Nephron (organoid): ENCODE data around the gene SNX12.

Experiments
- H3K27ac Mint-ChIP-seq, 3 experiments: 2 replicates each; pipeline ENCODE4 v1.8.0; 2020; ENCODE audit warnings: mixed read lengths in 3 of 3, mild to moderate bottlenecking in 2 of 3, moderate library complexity in 1 of 3
- H3K27me3 Mint-ChIP-seq: 2 replicates; pipeline ENCODE4 v1.8.0; 2021; ENCODE audit warnings: low read depth, mild to moderate bottlenecking, moderate library complexity, mixed read lengths
- H3K36me3 Mint-ChIP-seq: 2 replicates; pipeline ENCODE4 v1.8.0; 2020; ENCODE audit warnings: low read depth, mixed read lengths
- H3K4me1 Mint-ChIP-seq: 2 replicates; pipeline ENCODE4 v1.8.0; 2020; ENCODE audit warnings: mixed read lengths
- H3K4me3 Mint-ChIP-seq, 3 experiments: 2 replicates each; pipeline ENCODE4 v1.8.0; 2020; ENCODE audit warnings: mild to moderate bottlenecking in 3 of 3, mixed read lengths in 3 of 3, moderate library complexity in 2 of 3
- H3K9me3 Mint-ChIP-seq: 2 replicates; pipeline ENCODE4 v1.8.0; 2020; ENCODE audit warnings: mixed read lengths
- TF ChIP-seq, protein P1 (sequence below), 3 experiments: fragments of 200-600 bp; sonication (generic); IDR thresholded peaks; one replicate each; pipeline ENCODE4 v1.5.0; 2021; ENCODE audit warnings: antibody characterized with exemption in 3 of 3; ENCODE audit not compliant: unreplicated experiment in 3 of 3

The SNX12 gene

DNA sequence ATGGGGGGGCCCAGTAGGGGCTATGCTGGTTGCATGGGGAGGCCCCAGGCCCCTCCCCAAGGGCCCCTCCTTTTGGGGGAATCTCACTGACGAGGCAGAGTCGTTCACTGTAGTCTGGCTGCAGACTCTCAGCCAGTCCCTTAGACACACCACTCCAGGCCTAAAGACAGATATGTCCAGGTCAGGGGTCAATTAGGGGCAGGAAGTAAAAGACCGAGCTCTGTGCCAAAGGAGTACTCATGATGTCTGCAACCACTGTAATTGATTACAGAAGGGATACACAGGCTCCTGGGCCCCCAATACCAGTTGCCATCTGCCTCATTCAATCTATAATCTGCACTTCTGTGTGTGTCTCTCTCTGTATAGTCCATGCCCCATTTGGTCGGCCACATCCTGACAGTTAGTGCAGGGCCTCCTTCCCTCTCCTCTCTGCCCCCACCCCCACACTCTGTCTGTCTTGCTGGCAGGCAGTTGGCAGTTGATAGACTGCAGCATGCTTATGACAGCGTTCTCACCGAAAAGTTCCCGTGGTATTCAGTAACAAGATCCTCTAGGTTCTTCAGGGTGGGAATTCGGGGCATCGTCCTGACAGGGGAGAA, 39.7 kb upstream of the SNX12 start:
- Mint-ChIP-seq H3K27ac (peak overlapping the region; percentile 34 to 66 (median 51)), H3K27me3 (no peaks in the 10 kb centered on the region), H3K4me3 (no peak overlapping the region), H3K36me3 (no peaks in the 10 kb centered on the region), H3K4me1 (peaks cover 51% of the 10 kb centered on the region), H3K9me3 (peaks cover 2% of the 10 kb centered on the region)
- TF ChIP-seq, protein P1, sequence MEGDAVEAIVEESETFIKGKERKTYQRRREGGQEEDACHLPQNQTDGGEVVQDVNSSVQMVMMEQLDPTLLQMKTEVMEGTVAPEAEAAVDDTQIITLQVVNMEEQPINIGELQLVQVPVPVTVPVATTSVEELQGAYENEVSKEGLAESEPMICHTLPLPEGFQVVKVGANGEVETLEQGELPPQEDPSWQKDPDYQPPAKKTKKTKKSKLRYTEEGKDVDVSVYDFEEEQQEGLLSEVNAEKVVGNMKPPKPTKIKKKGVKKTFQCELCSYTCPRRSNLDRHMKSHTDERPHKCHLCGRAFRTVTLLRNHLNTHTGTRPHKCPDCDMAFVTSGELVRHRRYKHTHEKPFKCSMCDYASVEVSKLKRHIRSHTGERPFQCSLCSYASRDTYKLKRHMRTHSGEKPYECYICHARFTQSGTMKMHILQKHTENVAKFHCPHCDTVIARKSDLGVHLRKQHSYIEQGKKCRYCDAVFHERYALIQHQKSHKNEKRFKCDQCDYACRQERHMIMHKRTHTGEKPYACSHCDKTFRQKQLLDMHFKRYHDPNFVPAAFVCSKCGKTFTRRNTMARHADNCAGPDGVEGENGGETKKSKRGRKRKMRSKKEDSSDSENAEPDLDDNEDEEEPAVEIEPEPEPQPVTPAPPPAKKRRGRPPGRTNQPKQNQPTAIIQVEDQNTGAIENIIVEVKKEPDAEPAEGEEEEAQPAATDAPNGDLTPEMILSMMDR (IDR thresholded peaks at IDR 0.05; ENCODE audit: unreplicated experiment in 3 of 3) = no peak

DNA sequence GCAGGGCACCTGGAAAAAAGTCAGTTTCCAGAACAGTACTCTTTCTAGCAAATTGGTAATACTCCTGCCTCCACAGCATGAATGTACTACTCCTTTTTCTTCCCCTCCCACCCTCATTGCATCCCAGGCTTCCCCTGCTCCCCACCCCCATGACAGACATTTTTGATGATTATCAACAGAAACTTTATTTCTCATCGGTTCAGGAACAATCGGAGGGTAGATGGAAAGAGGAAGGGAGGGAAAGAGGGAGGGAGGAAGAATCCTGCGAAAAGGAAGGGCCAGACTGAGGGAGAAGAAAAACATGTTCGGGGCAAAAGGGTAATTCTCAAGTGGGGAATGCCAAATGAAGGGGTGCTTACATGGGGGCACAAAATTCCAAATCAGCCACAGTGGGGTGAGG, 39.1 kb upstream of the SNX12 start:
- Mint-ChIP-seq H3K4me3 (no peak overlapping the region), H3K27ac (peak overlapping the region in 2 of 3 experiments; percentile 34 to 66), H3K36me3 (no peaks in the 10 kb centered on the region), H3K9me3 (peaks cover 2% of the 10 kb centered on the region), H3K27me3 (no peaks in the 10 kb centered on the region), H3K4me1 (peaks cover 54% of the 10 kb centered on the region)
- TF ChIP-seq, protein P1 (IDR thresholded peaks at IDR 0.05; ENCODE audit: unreplicated experiment in 3 of 3) = no peak

DNA sequence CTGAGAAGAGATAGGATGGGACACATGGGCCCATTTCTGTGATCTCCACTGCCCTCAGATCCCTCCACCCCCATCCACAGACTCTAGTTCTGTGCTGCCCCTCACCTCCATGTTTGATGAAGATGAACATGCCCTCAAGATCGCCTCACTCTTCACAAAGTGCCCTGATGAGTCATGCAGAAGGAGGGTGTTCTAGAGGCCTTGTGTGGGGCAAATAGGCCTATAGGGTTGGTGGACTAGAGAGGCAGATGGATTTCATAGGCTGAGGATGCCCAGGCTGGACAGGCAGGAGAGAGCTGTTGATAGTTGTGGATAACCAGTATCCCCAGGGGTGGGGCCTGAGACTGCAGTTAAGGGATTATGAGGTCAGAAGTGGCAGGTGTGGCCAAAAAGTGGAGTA, 38.3 kb upstream of the SNX12 start, which contains the start of gene CXorf65:
Gene CXorf65 (minus strand): TSS at position 314 of the 400 bp plus-strand sequence. CDS start 184 bp downstream, at position 130.
- H3K4me3 Mint-ChIP-seq = no peak within 1 kb of the TSS
- no peaks in the 10 kb centered on the region for H3K27me3 Mint-ChIP-seq
- peaks cover 2% of the 10 kb centered on the region for H3K9me3 Mint-ChIP-seq
- H3K27ac Mint-ChIP-seq = peak within 1 kb of the TSS; percentile 34 to 66 (median 50)
- TF ChIP-seq, protein P1 (IDR thresholded peaks at IDR 0.05; ENCODE audit: unreplicated experiment in 3 of 3) = no peak
- peaks cover 49% of the 10 kb centered on the region for H3K4me1 Mint-ChIP-seq
- no peaks in the 10 kb centered on the region for H3K36me3 Mint-ChIP-seq

DNA sequence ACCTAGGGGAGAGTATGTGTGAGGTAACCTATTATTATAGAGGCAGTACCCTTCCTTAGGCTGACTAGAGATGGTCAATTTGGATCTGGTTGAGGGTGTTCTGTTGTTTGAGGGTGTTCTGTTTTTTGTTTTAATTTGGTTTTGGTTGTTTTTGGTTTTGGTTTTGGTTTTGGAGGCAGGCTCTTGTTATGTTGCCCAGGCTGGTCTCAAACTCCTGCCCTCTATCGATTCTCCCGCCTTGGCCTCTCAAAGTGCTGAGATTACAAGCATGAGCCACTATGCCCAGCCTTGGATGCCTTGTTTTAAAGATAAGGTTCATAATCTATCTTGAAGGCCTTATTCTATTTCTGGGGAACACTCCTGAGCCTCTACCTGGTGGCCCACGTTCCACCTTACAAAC, 37.5 kb upstream of the SNX12 start:
- Mint-ChIP-seq H3K27ac (peak overlapping the region in 2 of 3 experiments; percentile 3 to 13), H3K27me3 (no peaks in the 10 kb centered on the region), H3K4me3 (no peak overlapping the region), H3K36me3 (no peaks in the 10 kb centered on the region), H3K4me1 (peaks cover 56% of the 10 kb centered on the region), H3K9me3 (peaks cover 2% of the 10 kb centered on the region)
- TF ChIP-seq, protein P1 (IDR thresholded peaks at IDR 0.05; ENCODE audit: unreplicated experiment in 3 of 3) = no peak

DNA sequence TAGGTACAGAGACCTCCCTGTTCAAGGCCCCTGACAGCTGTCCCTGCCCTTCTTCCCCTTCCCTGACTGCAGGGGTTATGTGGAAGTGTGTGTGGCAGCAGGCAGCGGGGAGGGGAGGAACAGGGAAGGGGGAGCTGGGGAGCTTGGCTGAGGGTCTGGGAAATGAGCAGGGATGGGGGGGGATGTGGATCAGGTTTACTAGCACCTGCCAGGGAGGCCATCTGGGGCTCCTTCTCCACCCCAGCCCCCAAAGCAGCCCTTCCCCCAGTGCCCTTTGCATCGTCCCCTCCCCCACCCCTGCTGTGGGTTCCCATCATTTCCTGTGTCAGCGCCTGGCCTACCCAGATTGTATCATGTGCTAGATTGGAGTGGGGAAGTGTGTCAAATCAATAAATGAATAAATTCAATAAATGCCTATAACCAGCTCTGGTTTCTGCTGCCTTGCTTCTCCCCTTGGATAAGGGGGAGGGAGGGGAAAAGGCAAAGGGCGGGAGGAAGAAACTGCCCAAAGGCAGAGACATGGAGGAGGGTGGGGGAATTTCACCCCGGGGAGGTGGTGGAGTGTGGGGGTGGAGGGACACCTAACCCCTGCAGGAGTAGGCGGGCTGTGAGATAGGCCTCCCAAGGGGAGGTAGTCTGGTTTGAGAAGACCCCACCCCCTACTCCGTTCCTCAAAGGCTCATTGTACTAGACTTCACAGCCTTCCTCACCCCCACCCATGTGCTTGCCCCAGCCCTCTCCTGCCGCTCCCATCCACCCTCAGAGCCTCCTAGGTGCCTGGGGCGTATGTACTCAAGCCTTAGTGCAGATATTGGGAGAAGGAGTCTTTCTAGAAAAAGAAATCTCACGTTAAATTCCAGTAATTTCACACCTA, 35.2 kb upstream of the SNX12 start:
- Mint-ChIP-seq H3K4me3 (peak overlapping the region; percentile 41 to 79 (median 55)), H3K9me3 (peaks cover 7% of the 10 kb centered on the region), H3K27me3 (no peaks in the 10 kb centered on the region), H3K4me1 (peaks cover 64% of the 10 kb centered on the region), H3K36me3 (no peaks in the 10 kb centered on the region), H3K27ac (peak overlapping the region; percentile 87 to 91 (median 90))
- TF ChIP-seq, protein P1 (IDR thresholded peaks at IDR 0.05; ENCODE audit: unreplicated experiment in 3 of 3) = no peak
